Left ventricle myocardium inferior (tissue), 1 donor: ENCODE data around the gene LIMD2. TPM values are rescaled to one million over a fixed set of nuclear protein-coding genes. Genes with fewer than 3 reads are reported as not detected.

Experiments used
- DNase-seq: peaks from one replicate; pipeline ENCODE4 v3.0.0-alpha.2; 2020
- H3K27ac ChIP-seq: fragments of 200-600 bp; replicated peaks from 2 replicates; pipeline ENCODE4 v1.8.0; 2021
- H3K27me3 ChIP-seq: fragments of 200-600 bp; 2 replicates; pipeline ENCODE4 v1.8.0; 2021; ENCODE audit warnings: low read depth
- H3K36me3 ChIP-seq: fragments of 200-600 bp; 2 replicates; pipeline ENCODE4 v1.8.0; 2021
- H3K4me1 ChIP-seq: fragments of 200-600 bp; 2 replicates; pipeline ENCODE4 v1.8.0; 2021
- H3K4me3 ChIP-seq: fragments of 200-600 bp; 2 replicates; pipeline ENCODE4 v1.8.0; 2021; ENCODE audit warnings: mild to moderate bottlenecking, moderate library complexity
- H3K9me3 ChIP-seq: fragments of 200-600 bp; replicated peaks from 2 replicates; pipeline ENCODE4 v1.8.0; 2021
- CTCF ChIP-seq: fragments of 200-600 bp; IDR thresholded peaks from 2 replicates; pipeline ENCODE4 v1.8.0; 2021; ENCODE audit warnings: antibody characterized with exemption, mild to moderate bottlenecking, borderline replicate concordance
- intact Hi-C: fragments of 100-400 bp; cut with micrococcal nuclease; formaldehyde crosslinking; loops from one replicate; pipeline ENCODE4 v1.11.0; 2022
- total RNA-seq: library from RNA; stranded (reverse); fragmentation: NEBNext Ultra II Directional; extraction: Animal tissue kit (Norgen Biotek cat#: 25700); gene quantifications from one replicate; pipeline ENCODE4 v1.2.1, GENCODE V29; 2021
- donor health status: DM: no; HTN: yes; CAD: no; lungs with severe emphysema.

Gene LIMD2
- total RNA-seq, 1 donor from 2014 or later = 2.7 TPM

DNA sequence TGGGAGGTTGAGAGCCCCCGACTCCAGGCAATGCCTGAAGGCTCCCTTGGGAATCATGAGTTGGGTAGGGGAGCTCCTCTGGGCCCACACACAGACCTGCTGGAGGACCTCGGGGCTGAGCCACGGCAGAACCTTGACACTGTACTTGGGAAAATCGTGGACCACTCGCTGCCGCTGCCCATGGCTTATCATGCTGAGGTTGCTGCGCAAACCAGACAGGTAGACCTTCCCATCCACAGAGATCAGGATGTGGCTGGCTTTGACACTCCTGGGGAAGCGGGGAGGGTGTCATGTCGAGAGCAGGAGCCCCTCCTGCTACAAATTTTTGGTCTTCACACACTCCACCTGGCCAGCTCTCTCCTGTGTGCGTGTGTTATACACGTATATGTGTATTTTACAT is 7.2 kb upstream of the LIMD2 start:
- Histone ChIP-seq H3K4me1 (no peaks in the 10 kb centered on the region), H3K27ac (no peak overlapping the region), H3K36me3 (peaks cover 84% of the 10 kb centered on the region), H3K27me3 (no peaks in the 10 kb centered on the region), H3K9me3 (no peaks in the 10 kb centered on the region), H3K4me3 (no peak overlapping the region)
- DNase-seq = no peak
- no peak for TF ChIP-seq CTCF
- intact Hi-C loops = no loop called here

DNA sequence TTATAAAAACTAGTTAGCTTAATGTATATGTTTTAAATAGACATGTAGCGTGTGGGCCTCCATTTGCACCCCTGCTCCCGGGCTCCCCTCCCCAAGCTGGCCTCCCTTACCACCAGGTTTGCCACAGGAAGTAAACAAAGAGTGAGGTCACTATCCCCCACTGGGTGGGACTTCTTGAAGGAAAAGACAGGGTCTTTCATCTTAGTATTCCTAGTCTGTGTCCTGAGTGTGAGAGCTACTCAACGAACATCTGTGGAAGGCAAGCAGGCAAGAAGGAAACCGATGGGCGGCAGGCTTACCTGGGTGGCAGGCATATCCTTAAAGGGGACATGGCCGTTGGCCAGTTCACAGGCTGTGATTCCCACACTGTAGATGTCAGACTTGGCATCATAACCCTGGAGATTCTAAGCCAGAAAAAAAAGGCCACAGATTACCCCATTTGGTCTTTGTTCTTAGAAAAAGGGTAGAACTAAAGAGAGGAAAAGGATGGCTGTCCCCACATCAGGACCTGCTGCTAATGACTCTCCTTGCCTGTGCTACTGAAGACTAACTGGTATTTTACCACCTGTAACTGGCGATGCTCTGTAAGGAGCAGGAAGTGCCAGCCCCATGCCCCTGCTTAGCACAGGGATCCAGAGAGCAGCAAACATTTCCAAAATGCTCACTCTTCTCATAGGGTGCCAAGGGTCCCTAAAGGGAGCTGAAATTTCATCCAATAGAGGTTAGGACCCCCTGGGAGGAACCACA is 6.6 kb upstream of the LIMD2 start:
- H3K4me3 ChIP-seq = no peak overlapping the region
- peaks cover 3% of the 10 kb centered on the region for H3K4me1 ChIP-seq
- no peaks in the 10 kb centered on the region for H3K27me3 ChIP-seq
- TF ChIP-seq CTCF = no peak
- intact Hi-C loops = no loop called here
- peaks cover 77% of the 10 kb centered on the region for H3K36me3 ChIP-seq
- no peak overlapping the region for H3K27ac ChIP-seq
- no peaks in the 10 kb centered on the region for H3K9me3 ChIP-seq
- no peak for DNase-seq

GRCh38 chr17:63705657-63706056 is 5.7 kb upstream of the LIMD2 start:
- H3K36me3 ChIP-seq = peaks cover 69% of the 10 kb centered on the region

GRCh38 chr17:63704836-63705235 is 4.9 kb upstream of the LIMD2 start:
- H3K36me3 ChIP-seq = peaks cover 61% of the 10 kb centered on the region
- intact Hi-C loops = no loop called here
- no peak overlapping the region for H3K27ac ChIP-seq

More at GRCh38 chr17:63705657-63706056, 5.7 kb upstream of the LIMD2 start:
- no peak for DNase-seq
- Histone ChIP-seq H3K9me3 (no peaks in the 10 kb centered on the region), H3K27ac (no peak overlapping the region), H3K27me3 (no peaks in the 10 kb centered on the region), H3K4me1 (peaks cover 11% of the 10 kb centered on the region), H3K4me3 (no peak overlapping the region)
- intact Hi-C loops = no loop called here
- no peak for TF ChIP-seq CTCF

DNA sequence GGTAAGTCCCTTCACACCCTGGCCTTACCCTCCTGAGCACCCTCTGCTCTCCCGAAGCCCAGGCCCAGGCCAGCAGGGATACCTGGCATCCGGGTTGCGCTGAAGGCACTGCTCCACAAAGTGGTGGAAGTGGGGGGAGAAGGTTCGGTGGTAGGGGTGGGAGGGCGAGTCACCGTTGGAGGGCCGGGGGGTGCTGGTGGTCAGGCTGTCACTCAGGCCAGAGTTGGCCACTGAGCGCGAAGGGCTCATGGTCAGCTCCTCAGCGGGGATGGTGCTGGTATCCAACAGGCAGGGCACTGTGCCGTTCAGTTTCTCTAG is 4.3 kb upstream of the LIMD2 start:
- Histone ChIP-seq H3K36me3 (peaks cover 54% of the 10 kb centered on the region), H3K4me3 (no peak overlapping the region), H3K9me3 (no peaks in the 10 kb centered on the region), H3K4me1 (peaks cover 19% of the 10 kb centered on the region), H3K27me3 (no peaks in the 10 kb centered on the region), H3K27ac (no peak overlapping the region)
- DNase-seq = no peak
- TF ChIP-seq CTCF = no peak
- intact Hi-C loops = no loop called here

More at GRCh38 chr17:63704836-63705235, 4.9 kb upstream of the LIMD2 start:
- TF ChIP-seq CTCF = no peak
- no peak for DNase-seq
- H3K4me1 ChIP-seq = peaks cover 16% of the 10 kb centered on the region
- no peaks in the 10 kb centered on the region for H3K9me3 ChIP-seq
- H3K4me3 ChIP-seq = no peak overlapping the region
- no peaks in the 10 kb centered on the region for H3K27me3 ChIP-seq
